NCI-H2196 treated with DMSO at 0.1 percent for 48 hours (cell line): Measurements from ENCODE around the gene IL23A.
"Not testable (repeated sequence)": the region's sequence is repeated elsewhere in the genome, so short reads cannot be mapped to it uniquely, and the experiment has no call there.

Source experiments
- DNase-seq: peaks from one replicate; lab custom pipeline; 2025; ENCODE audit not compliant: unreplicated experiment; lab: John Stamatoyannopoulos, UW

Gene IL23A, protein sequence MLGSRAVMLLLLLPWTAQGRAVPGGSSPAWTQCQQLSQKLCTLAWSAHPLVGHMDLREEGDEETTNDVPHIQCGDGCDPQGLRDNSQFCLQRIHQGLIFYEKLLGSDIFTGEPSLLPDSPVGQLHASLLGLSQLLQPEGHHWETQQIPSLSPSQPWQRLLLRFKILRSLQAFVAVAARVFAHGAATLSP

DNA sequence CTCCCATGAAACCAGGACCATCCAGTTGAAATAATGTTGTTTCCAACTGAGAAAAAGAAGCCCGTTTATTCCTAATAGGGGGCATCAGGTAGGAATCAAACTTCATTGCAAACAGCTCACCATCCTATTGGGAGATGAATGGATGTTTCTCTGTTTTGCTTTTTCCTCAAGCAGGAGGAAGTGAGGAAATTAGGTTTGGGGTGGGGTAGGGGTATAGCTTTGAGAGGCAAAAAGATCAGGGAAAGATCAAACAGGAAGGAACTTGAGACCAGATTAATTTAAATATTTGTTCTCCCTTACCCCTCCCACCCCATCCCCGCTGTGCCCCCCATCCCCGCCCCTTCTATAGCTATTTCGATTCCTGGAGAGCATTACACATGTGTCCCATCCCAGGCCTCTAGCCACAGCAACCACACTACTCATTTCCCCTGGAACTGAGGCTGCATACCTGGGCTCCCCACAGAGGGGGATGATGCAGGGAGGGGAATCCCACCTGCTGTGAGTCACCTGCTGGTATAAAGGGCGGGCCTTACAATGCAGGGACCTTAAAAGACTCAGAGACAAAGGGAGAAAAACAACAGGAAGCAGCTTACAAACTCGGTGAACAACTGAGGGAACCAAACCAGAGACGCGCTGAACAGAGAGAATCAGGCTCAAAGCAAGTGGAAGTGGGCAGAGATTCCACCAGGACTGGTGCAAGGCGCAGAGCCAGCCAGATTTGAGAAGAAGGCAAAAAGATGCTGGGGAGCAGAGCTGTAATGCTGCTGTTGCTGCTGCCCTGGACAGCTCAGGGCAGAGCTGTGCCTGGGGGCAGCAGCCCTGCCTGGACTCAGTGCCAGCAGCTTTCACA is at the start of gene IL23A:
Gene IL23A (plus strand): TSS at position 577 of the 850 bp plus-strand sequence. CDS start 161 bp downstream, at position 738.
- no peak for DNase-seq

DNA sequence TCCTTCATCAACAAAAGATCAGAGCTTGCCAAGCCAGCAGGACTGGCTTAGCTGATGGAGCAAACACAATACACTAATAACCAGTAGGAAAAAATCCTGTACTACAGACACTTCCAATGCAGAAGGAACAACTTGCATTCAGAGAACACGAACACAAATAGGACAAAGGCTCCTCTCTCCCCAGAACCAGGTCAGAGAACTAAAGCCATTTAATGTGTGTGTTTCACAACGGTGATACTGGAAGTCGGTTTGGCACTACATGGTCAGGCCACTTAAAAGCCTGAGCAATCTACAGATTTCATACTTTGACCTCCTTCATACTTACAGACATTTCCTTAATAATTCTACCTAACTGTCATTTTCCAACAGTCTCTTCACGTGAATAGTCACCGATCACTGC is 44.9 kb upstream of the IL23A start:
- DNase-seq = no peak

DNA sequence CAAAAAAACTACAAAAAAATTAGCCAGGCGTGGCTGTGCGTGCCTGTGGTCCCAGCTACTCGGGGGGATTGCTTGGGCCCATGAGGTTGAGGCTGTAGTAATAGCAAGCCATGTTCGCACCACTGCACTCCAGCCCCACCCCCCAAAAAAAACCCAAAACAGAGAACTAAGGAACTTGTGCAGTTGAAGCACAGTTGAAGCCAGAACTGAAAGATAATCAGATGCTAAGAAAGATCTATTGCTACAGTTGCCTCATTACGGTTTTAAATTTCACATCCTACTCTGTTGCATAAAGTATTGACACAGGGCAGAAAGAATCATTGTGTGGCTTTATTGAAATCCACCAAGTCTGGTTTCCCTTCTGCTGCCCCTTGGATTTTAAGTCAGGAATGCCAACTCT is 42.4 kb upstream of the IL23A start:
- no peak for DNase-seq

DNA sequence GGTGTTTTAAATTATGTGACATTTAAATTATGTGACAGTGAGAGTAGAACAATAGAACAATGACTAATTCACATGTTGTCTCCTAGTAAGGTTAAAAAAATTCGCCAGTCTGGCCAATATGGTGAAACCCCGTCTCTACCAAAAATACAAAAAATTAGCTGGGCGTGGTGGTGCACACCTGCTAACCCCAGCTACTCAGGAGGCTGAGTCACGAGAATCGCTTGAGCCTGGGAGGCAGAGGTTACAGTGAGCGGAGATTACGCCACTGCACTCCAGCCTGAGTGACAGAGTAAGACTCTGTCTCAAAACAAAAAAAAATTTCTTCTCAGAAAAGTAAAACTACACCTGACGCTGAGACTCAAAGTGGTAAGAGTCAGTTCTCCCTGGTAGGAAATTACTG is 41.3 kb upstream of the IL23A start:
- no peak for DNase-seq

DNA sequence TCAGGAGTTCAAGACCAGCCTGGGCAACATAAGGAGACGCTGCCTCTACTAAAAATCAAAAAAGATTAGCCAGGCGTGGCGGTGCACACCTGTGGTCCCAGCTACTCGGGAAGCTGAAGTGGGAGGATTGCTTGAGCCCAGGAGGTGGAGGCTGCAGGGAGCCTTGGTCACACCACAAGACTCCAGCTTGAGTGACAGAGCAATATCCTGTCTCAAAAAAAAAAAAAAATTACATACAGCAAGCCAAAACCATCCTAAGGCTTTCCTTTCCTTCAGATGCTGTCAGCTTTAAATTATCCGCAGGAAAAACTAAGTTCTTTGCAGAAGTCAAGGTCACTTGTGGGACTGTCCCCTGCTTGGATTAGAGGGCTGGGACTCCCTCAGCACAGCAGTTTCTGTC is 39.9 kb upstream of the IL23A start:
- DNase-seq = no peak

DNA sequence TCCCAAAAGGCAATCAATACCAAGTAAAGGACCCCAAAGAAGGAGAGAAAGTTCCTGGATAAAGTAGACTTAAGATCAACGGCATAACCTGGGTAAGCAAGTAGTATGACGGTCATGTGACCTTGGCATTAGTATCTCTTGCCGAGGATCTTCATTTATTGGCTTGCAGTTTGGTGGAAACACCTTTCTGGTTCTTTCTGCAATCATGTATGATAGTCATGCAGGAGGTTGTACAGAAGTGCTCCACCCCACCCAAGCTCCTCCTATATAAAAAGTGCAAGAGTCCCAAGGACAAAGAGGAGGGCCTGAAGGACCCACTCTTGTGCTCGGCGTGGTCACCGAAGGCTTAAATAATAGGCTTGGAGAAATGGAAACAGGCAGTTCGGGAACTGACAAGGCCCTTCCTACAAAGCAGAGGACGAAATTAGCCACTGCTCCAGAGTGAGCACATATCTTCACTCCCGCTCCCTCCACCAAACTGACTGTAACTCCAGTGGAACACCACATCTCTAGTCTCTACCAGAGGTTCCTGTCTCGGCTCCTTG is 39.3 kb upstream of the IL23A start:
- no peak for DNase-seq

DNA sequence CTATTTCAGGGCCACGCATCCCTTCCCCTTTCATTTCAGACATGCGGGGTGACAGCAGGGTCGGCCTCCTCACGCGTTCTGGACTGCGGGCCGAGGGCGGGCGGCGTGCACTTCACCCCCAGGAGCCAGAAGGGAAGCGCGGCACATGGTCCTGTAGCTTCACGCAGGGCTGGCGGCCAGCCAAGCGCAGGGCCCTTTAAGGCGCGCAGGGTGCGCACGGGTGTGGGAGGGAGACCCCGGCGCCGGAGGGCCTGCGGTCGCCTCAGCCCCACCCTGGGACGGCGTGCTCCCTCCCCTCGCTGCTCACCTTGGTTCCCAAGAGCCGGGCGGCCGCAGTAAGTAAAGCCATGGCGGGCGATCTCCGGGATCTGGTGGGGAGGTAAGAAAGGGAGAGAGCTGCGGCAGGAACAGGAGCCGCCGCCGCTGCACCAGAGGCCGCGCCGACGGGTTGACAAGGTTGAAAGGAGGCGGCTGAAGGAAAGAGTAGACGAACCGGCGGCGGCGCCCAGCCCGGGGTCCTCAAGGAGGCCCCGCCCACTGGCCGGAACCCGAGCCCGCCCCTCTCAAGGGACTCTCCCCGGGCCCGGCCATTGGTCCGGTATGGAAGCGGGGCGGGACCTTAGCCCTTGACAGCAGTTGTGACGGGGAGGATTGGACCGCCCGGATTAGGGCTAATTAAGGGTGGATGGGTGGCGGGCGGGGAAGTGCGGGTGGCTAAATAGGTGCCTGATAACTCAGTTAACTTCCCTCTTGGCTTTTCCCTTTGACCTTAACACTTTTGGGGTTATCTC is 38.6 kb upstream of the IL23A start, which contains the start of gene CS:
Gene CS (minus strand): TSS at position 478 of the 791 bp plus-strand sequence. CDS start 129 bp downstream, at position 349.
- peak; percentile 97 for DNase-seq

DNA sequence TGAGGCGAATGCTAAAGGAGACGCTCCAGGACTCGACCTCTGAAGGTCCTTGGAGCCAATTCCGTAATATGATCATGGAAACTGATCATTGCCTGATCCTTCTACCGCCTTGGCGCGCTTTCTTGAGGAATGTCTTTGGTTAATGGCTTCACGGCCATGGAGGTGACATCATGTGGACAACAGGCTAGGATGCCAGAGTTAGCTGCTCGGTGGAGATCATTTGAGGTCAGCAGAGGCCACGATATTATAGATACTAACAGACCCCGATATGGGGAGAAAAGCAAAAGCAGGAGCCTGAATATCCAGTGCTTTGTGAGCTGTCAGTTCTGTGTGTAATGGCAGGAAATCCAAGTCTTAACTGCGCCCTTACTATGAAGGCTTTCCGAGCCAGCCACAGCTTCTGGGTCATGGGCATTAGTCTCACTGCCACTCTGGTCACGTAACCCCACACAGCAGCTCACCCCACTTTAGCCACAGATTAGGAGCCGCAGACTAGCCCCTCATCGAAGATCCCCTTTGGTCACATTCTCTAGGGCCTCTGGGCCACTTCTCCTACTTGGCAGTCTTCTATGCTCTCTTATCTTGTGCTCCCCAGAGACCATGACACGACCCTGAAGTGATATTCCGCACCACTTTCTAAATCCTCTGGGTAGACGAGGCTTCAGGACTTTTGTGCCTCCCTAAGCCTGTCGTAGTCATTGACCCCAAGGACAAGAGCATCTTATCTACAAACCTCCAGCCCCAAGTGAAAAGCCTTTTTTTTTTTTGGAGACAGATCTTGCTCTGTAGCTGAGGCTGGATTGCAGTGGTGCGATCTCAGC is 37.8 kb upstream of the IL23A start:
- DNase-seq = no peak

DNA sequence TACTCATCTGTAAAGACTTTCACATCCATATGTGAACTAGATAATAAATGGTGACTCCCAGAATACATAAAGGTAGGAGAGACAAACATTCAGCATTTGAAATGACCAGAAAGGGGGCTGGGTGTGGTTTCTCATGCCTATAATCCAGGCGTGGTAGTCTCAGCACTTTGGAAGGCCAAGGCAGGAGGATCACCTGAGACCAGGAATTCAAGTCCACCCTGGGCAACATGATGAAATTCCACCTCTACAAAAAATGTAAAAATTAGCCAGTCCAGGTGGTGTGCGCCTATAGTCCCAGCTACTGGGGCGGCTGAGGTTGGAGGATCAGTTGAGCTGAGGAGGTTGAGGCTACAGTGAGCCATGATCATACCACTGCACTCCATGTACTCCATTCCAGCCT is 34.4 kb upstream of the IL23A start:
- no peak for DNase-seq

DNA sequence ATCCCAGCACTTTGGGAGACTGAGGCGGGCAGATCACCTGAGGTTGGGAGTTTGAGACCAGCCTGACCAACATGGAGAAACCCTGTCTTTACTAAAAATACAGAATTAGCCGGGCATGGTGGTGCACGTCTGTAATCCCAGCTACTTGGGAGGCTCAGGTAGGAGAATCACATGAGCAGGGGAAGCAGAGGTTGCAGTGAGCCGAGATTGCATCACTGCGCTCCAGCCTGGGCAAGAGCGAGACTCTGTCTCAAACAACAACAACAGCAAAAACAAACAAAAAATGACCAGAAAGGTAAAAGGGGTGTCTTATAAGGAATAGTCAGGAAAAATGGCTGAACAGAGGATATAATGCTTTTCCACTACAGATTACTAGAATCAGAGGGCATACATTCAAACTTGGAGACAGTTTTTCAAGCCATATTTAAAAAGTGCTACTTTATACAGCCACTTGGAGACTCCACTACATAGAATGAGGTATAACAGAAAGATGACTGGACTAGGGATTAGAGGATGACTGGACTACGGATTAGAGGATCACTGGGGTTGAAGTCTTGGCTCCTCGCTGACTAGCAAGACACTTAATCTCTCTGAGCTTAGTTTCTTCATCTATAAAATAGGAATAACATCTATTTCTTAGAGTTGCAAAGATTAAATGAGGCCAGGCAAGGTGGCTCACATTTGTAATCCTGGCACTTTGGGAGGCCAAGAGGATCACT is 33.7 kb upstream of the IL23A start:
- no peak for DNase-seq

DNA sequence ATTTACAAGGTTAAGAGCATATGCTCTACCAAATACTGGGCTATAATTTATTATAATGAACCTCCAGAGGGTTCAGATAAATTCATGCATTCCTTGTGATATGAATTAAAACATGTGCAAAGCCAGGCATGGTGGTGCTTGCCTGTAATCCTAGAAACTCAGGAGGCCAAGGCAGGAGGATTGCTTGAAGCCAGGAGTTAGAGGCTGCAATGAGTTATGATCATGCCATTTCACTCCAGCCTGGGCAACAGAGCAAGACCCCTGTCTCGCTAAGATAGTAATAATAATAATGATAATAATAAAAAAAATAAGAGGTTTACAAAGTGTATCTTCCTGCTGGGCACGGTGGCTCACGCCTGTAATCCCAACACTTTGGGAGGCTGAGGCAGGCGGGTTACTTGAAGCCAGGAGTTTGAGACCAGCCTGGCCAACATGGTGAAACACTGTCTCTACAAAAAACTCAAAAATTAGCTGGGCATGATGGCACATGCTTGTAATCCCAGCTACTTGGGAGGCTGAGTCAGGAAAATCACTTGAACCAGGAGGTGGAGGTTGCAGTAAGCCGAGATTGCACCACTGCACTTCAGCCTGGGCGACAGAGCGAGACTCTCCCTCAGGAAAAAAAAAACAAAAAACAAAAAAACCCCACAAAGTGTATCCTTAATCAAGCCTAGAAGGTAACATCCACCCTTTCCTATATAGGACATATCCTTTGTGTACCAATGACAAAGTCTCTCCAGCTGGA is 31.3 kb upstream of the IL23A start:
- no peak for DNase-seq

DNA sequence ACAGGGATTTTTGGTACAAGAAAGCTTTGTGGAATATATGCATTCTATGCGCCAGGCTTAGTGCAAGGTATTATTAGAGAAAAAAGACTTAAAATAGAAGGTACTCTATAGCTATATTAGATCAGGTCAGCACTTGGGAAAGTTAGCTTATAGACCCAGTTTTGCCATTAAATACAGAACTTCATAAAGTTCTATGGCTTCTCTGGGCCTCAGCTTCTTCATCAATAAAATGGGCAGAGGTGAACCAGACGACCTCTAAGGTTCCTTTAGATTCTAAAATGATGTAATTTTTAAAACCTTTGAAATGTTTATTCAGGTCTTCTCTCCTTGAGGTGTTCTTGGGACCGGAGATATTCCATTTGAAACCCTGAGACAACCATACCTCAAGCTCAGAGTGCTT is 30.0 kb upstream of the IL23A start:
- DNase-seq = no peak

DNA sequence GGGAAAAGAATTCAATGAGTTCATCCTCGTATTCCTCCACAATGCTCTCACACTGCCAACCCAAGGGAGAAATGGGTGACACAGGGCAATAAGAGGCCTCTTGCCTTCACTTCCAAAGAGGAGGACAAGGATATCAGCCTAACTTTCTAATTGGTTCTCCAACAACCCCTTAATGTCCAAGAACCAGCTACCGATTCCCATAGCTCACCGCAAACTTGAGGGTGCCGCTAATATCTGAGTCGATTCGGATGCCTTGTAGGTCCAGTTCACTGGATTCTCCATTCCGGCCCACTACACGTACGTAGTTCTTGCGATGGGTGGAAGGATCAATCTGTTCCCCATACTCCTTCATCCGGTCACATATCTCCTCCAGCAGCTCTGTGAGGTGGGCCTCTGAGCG is 27.7 kb upstream of the IL23A start:
- DNase-seq = no peak

DNA sequence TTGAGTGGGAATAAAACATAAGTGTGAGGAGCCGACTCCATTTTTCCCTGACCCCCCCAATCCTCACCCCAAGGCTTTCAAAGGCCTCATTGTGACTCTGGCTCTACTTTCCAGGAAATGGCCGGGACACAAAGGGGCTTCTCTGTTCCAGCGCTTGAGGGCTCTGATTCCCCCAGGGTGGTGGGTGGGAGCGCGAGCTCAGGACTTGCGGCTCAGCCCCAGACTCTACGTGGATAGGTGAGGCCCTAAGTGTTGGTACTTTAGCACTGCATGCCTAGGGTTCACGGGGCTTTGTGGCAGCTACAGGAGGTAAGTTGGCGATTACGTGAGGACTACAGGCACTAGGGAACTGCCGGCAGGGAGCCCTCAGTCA is 23.4 kb upstream of the IL23A start:
- DNase-seq = no peak

DNA sequence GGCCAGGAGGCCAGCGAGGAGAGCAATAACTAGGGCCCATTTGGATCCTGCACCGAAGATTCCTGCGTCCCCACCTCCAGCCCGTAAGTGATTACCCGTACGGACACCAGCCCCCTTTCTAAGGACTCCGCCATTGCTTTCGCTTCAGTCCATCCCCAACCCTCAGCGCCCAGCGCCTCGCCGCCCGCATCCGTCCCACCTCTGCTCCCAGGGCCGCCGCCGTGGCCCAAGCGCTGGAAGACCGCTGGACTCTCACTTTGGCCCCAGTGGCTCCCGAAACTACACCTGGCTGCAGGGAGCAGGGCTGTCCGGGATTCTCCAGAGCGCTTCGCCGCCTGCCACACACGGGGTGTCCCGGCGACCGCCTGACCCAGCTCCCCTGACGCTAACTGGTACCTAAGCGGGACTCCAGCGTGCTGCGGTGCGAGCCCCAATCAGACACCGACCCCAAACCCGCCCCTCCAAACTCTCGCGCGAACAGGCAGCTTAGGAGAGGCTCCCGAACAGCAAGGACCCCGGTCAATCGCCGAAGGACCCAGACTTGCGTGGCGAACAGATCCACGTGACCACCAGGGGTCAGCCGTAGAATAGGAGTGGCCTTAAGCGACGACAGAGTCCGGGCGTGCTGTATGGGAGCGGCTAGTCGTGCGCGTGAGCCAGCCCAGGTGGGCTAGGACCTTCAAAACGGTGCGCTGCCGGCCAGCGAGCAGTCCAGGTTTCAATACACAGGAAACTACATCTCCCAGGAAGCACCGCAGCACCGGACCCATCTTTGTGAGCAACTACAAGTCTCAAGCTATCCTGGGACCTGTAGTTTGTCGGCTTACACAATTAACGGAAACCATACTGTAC is 22.8 kb upstream of the IL23A start, which contains the start of gene CNPY2:
Gene CNPY2 (minus strand): TSS at position 367 of the 852 bp plus-strand sequence. CDS start 771 bp downstream, outside the sequence.
- peak; percentile 96 for DNase-seq

DNA sequence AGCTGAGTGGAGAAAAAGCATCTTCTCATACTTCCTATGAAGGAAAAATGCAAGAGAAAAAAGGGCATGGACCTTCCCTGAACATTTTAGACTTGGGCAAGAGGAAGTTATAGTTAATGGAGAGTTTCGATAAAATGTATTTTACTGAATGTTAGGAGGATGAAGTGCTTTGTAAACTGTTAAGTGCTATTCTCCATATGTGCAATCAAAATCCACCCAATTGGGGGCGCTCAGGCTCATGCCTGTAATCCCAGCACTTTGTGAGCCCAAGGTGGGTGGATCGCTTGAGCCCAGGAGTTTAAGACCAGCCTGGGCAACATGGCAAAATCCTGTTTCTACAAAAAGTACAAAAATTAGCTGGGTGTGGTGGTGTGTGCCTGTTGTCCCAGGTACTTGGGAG is 21.0 kb upstream of the IL23A start:
- no peak for DNase-seq

DNA sequence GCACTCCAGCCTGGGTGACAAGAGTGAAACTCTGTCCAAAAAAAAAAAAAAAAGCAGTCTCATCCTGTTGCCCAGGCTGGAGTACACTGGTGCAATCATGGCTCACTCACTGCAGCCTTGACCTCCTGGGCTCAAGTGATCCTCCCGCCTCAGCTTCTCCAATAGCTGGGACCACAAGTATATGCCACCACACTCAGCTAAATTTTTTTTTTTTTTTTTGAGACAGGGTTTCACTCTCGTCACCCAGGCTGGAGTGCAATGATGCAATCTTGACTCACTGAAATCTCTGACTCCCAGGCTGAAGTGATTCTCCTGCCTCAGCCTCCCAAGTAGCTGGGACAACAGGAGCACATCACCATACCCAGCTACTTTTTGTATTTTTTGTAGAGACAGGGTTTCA is 17.7 kb upstream of the IL23A start:
- DNase-seq = no peak

DNA sequence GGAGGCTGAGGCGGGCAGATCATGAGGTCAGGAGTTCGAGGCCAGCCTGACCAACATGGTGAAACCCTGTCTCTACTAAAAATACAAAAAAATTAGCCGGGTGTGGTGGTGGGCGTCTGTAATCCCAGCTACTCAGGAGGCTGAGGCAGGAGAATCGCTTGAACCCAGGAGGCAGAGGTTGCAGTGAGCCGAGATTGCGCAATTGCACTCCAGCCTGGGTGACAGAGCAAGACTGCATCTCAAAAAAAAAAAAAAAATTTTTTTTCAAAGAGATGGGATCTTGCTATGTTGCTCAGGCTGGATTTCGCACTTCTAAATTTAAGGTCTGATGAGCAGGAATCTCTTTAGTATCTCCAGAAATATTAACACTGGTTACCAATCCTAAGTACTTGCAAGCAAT is 17.1 kb upstream of the IL23A start:
- DNase-seq = not testable (repeated sequence)
